NCI-H226 (cell line): ENCODE data around the gene SPAG6.

Experiments used
- DNase-seq: peaks from one replicate; pipeline ENCODE4 v3.0.0-alpha.2; 2015

The SPAG6 gene

GRCh38 chr10:22464966-22465629, 119.8 kb downstream of the SPAG6 start:
- DNase-seq: no peak

- DNase-seq: no peak
Observed at GRCh38 chr10:22466763-22467334, 121.6 kb downstream of the SPAG6 start.
